ENCODE measurements around the gene EXOC1. TPM values are rescaled to one million over a fixed set of nuclear protein-coding genes. Genes with fewer than 3 reads are reported as not detected.

EXOC1 gene
- total RNA-seq, result 10 to 100 TPM; 14.8 to 22.3 (median 20.3) TPM

- ATAC-seq, result peak; percentile 100
- peak; percentile 94 to 97 for DNase-seq
- peaks cover 10 to 22% of the 10 kb centered on the region in 2 donors for H3K4me1 ChIP-seq
- H3K4me3 ChIP-seq, result peak within 1 kb of the TSS; percentile 74 to 97 (median 87)
- intact Hi-C loops (cut with DNase I; ENCODE audit: low total_unique reads), result loop anchor here (2.0 to 10.0 kb wide), 4 partner anchors 307 to 531 kb away; partner anchors contain the start of genes AASDH, CLOCK, SRD5A3 and TMEM165
- H3K27ac ChIP-seq, result peak within 1 kb of the TSS; percentile 72 to 86 (median 82)
- H3K27me3 ChIP-seq, result no peaks in the 10 kb centered on the region
- TF ChIP-seq CTCF (IDR thresholded peaks at IDR 0.05 in 4 of 5, conservative IDR thresholded peaks at IDR 0.05 in 1 of 5) (no peak), POLR2A (IDR thresholded peaks at IDR 0.05) (peak; percentile 40 to 55)
- no peaks in the 10 kb centered on the region for H3K9me3 ChIP-seq
- peaks cover 0 to 6% of the 10 kb centered on the region in 2 donors for H3K36me3 ChIP-seq
- in situ Hi-C loops (cut with MboI; ENCODE audit: low sequenced_read_pairs in 4 of 4), result loop anchor here in 3 of 4 donors (25.0 kb wide), 3 partner anchors 441 to 516 kb away; partner anchors contain the start of gene SRD5A3 (in 2 of the 3)
Observed at GRCh38 chr4:55853484-55854046, at the start of gene EXOC1. Gene EXOC1, plus strand, starts transcription at chr4:55853648. Its CDS starts 4,676 bp downstream, at chr4:55858324.

GRCh38 chr4:55807556-55807955, 45.9 kb upstream of the EXOC1 start:
- Histone ChIP-seq H3K4me1 (no peaks in the 10 kb centered on the region), H3K9me3 (no peaks in the 10 kb centered on the region), H3K27me3 (no peaks in the 10 kb centered on the region), H3K4me3 (no peak overlapping the region), H3K36me3 (no peaks in the 10 kb centered on the region), H3K27ac (no peak overlapping the region)
- intact Hi-C loops (cut with DNase I; ENCODE audit: low total_unique reads) (no loop called here), in situ Hi-C loops (cut with MboI; ENCODE audit: low sequenced_read_pairs in 4 of 4) (no loop called here)
- no peak for DNase-seq
- ATAC-seq, result no peak
- TF ChIP-seq CTCF (IDR thresholded peaks at IDR 0.05 in 4 of 5, conservative IDR thresholded peaks at IDR 0.05 in 1 of 5) (no peak), POLR2A (IDR thresholded peaks at IDR 0.05) (no peak)

- Histone ChIP-seq H3K36me3 (no peaks in the 10 kb centered on the region), H3K27me3 (no peaks in the 10 kb centered on the region), H3K4me1 (no peaks in the 10 kb centered on the region), H3K4me3 (no peak overlapping the region), H3K9me3 (no peaks in the 10 kb centered on the region), H3K27ac (no peak overlapping the region)
- in situ Hi-C loops (cut with MboI; ENCODE audit: low sequenced_read_pairs in 4 of 4), result no loop called here
- no peak for ATAC-seq
- DNase-seq, result no peak
- intact Hi-C loops (cut with DNase I; ENCODE audit: low total_unique reads), result no loop called here
- TF ChIP-seq POLR2A (IDR thresholded peaks at IDR 0.05), result no peak
- no peak for TF ChIP-seq CTCF (IDR thresholded peaks at IDR 0.05 in 4 of 5, conservative IDR thresholded peaks at IDR 0.05 in 1 of 5)
Observed at GRCh38 chr4:55808186-55808585, 45.3 kb upstream of the EXOC1 start.

- in situ Hi-C loops (cut with MboI; ENCODE audit: low sequenced_read_pairs in 4 of 4) (no loop called here), intact Hi-C loops (cut with DNase I; ENCODE audit: low total_unique reads) (no loop called here)
- DNase-seq (no peak), ATAC-seq (no peak)
- TF ChIP-seq CTCF (IDR thresholded peaks at IDR 0.05 in 4 of 5, conservative IDR thresholded peaks at IDR 0.05 in 1 of 5), result no peak
- no peak for TF ChIP-seq POLR2A (IDR thresholded peaks at IDR 0.05)
- Histone ChIP-seq H3K4me3 (no peak overlapping the region), H3K36me3 (no peaks in the 10 kb centered on the region), H3K27ac (no peak overlapping the region), H3K27me3 (no peaks in the 10 kb centered on the region), H3K4me1 (no peaks in the 10 kb centered on the region), H3K9me3 (no peaks in the 10 kb centered on the region)
Observed at GRCh38 chr4:55808632-55809031, 44.8 kb upstream of the EXOC1 start.
